Limb (tissue), 2 donors: ENCODE results near the gene FHIT.
"Not testable (repeated sequence)": the region's sequence is repeated elsewhere in the genome, so short reads cannot be mapped to it uniquely, and the experiment has no call there.

Experiments used
- DNase-seq, 2 donors: peaks; one replicate each; pipeline ENCODE4 v3.0.0-alpha.2; 2016; ENCODE audit errors: extremely low spot score in 2 of 2

The FHIT gene

GRCh38 chr3:61065451-61066011 is 185.7 kb downstream of the FHIT start:
- no peak for DNase-seq

- no peak for DNase-seq
These were observed 190.0 kb downstream of the FHIT start for GRCh38 chr3:61061092-61061723.

- no peak for DNase-seq
These were observed 190.8 kb downstream of the FHIT start for GRCh38 chr3:61060411-61060861.

- DNase-seq: no peak
These were observed 192.4 kb downstream of the FHIT start for GRCh38 chr3:61058836-61059235.

GRCh38 chr3:61057464-61057863 is 193.8 kb downstream of the FHIT start:
- no peak for DNase-seq

GRCh38 chr3:61055447-61055846 is 195.8 kb downstream of the FHIT start:
- DNase-seq: no peak

- no peak for DNase-seq
These were observed 197.3 kb downstream of the FHIT start for GRCh38 chr3:61053781-61054496.

GRCh38 chr3:61052851-61053250 is 198.4 kb downstream of the FHIT start:
- DNase-seq: no peak

GRCh38 chr3:61051666-61052065 is 199.6 kb downstream of the FHIT start:
- DNase-seq: no peak

- not testable (repeated sequence) for DNase-seq
These were observed 206.1 kb downstream of the FHIT start for GRCh38 chr3:61045169-61045568.

- DNase-seq: no peak
These were observed 208.1 kb downstream of the FHIT start for GRCh38 chr3:61043156-61043555.

- DNase-seq: no peak
These were observed 210.6 kb downstream of the FHIT start for GRCh38 chr3:61040618-61041017.

- no peak for DNase-seq
These were observed 215.7 kb downstream of the FHIT start for GRCh38 chr3:61035573-61035972.

GRCh38 chr3:61032991-61033390 is 218.3 kb downstream of the FHIT start:
- no peak for DNase-seq

- no peak for DNase-seq
These were observed 219.7 kb downstream of the FHIT start for GRCh38 chr3:61031503-61031902.

GRCh38 chr3:61030469-61031035 is 220.7 kb downstream of the FHIT start:
- DNase-seq: no peak

GRCh38 chr3:61029194-61029593 is 222.1 kb downstream of the FHIT start:
- no peak for DNase-seq

- DNase-seq: no peak
These were observed 232.4 kb downstream of the FHIT start for GRCh38 chr3:61018807-61019206.

GRCh38 chr3:61017028-61017427 is 234.2 kb downstream of the FHIT start:
- not testable (repeated sequence) for DNase-seq

GRCh38 chr3:61015859-61016258 is 235.4 kb downstream of the FHIT start:
- DNase-seq: no peak

GRCh38 chr3:61015408-61015807 is 235.8 kb downstream of the FHIT start:
- no peak for DNase-seq

- DNase-seq: no peak
These were observed 242.3 kb downstream of the FHIT start for GRCh38 chr3:61008998-61009380.
